PC-3 (cell line): ENCODE measurements around the gene PPP1CC. TPM values are rescaled to one million over a fixed set of nuclear protein-coding genes. Genes with fewer than 3 reads are reported as not detected.

Source experiments
- ATAC-seq: fragments of 200-7000 bp; cut with Tn5 transposase; 2 replicates; pipeline ENCODE4 v1.9.1; 2020; ENCODE audit warnings: mild to moderate bottlenecking, moderate library complexity
- BruUV-seq: library from RNA; stranded (reverse); fragments of 400-500 nt; replicated peaks from 2 replicates; lab custom pipeline; 2021; lab: Mats Ljungman, UMichigan
- CTCF ChIA-PET: fragments of 300-600 bp; sonication (Branson Sonifier 250); formaldehyde crosslinking; loops from one replicate; lab custom pipeline; 2022; ENCODE audit warnings: antibody characterized with exemption; lab: Charles Lee
- POLR2A ChIA-PET: fragments of 300-600 bp; sonication (Branson Sonifier 250); formaldehyde crosslinking; loops from one replicate; lab custom pipeline; 2022; ENCODE audit warnings: antibody characterized with exemption; ENCODE audit not compliant: unreplicated experiment; lab: Charles Lee
- DNase-seq: peaks from one replicate; pipeline ENCODE4 v3.0.0-alpha.2; 2015
- H2AFZ ChIP-seq: fragments of 300-600 bp; sonication (generic); 2 replicates; pipeline ENCODE4 v1.6.0; 2016; ENCODE audit warnings: antibody characterized with exemption, low read length
- H3F3A ChIP-seq: fragments of 300-600 bp; sonication (generic); one replicate; pipeline ENCODE4 v1.6.0; 2017; ENCODE audit warnings: antibody characterized with exemption, low read length, control low read depth, mild to moderate bottlenecking; ENCODE audit not compliant: unreplicated experiment
- H3K27ac ChIP-seq: fragments of 300-600 bp; sonication (generic); 2 replicates; pipeline ENCODE4 v1.5.1; 2016; ENCODE audit warnings: mild to moderate bottlenecking, low read length
- H3K27me3 ChIP-seq: fragments of 300-600 bp; sonication (generic); 2 replicates; pipeline ENCODE4 v1.6.1; 2016; ENCODE audit warnings: low read length, mixed read lengths
- H3K36me3 ChIP-seq: fragments of 300-600 bp; sonication (generic); 2 replicates; pipeline ENCODE4 v1.6.1; 2016; ENCODE audit warnings: low read depth, mixed run types, low read length, mixed read lengths
- H3K4me1 ChIP-seq: fragments of 300-600 bp; sonication (generic); 2 replicates; pipeline ENCODE4 v1.5.1; 2016; ENCODE audit warnings: low read length; ENCODE audit not compliant: insufficient read depth
- H3K4me2 ChIP-seq: fragments of 300-600 bp; sonication (generic); 2 replicates; pipeline ENCODE4 v1.6.0; 2016; ENCODE audit warnings: low read length
- H3K4me3 ChIP-seq: fragments of 300-600 bp; sonication (generic); 2 replicates; pipeline ENCODE4 v1.5.1; 2016; ENCODE audit warnings: mild to moderate bottlenecking, low read length, mixed read lengths
- H3K79me2 ChIP-seq: fragments of 300-600 bp; sonication (generic); 2 replicates; pipeline ENCODE4 v1.6.1; 2017; ENCODE audit warnings: low read length, mixed read lengths
- H3K9ac ChIP-seq: fragments of 300-600 bp; sonication (generic); 2 replicates; pipeline ENCODE4 v1.6.0; 2016; ENCODE audit warnings: mild to moderate bottlenecking, low read length
- H3K9me2 ChIP-seq: fragments of 300-600 bp; sonication (generic); replicated peaks from 2 replicates; pipeline ENCODE4 v1.6.1; 2016; ENCODE audit warnings: mixed run types, low read length, mixed read lengths
- H3K9me3 ChIP-seq: fragments of 300-600 bp; sonication (generic); 2 replicates; pipeline ENCODE4 v1.6.1; 2016; ENCODE audit warnings: low read length, mixed read lengths
- H4K20me1 ChIP-seq: fragments of 300-600 bp; sonication (generic); 2 replicates; pipeline ENCODE4 v1.6.1; 2016; ENCODE audit warnings: low read length, mixed read lengths
- EZH2 ChIP-seq: fragments of 300-600 bp; sonication (generic); IDR thresholded peaks from one replicate; pipeline ENCODE4 v1.6.1; 2017; ENCODE audit warnings: antibody characterized with exemption, mild to moderate bottlenecking, low read length; ENCODE audit not compliant: unreplicated experiment
- EZH2phosphoT487 ChIP-seq: fragments of 300-600 bp; sonication (generic); IDR thresholded peaks from 2 replicates; pipeline ENCODE4 v1.6.1; 2018; ENCODE audit warnings: mild to moderate bottlenecking, antibody characterized with exemption, low read length, borderline replicate concordance
- intact Hi-C: fragments of 100-400 bp; cut with micrococcal nuclease; formaldehyde crosslinking; loops from 2 replicates; pipeline ENCODE4 v1.9.0; 2023
- total RNA-seq: library from RNA; depleted of rRNA; stranded (reverse); fragments of >200 nt; gene quantifications from 2 replicates; pipeline ENCODE4 v1.2.3, GENCODE V29; 2014
- TF ChIP-seq, protein P1 (sequence below): fragments of 300-600 bp; sonication (generic); conservative IDR thresholded peaks from 2 replicates; pipeline ENCODE4 v1.5.1; 2017; ENCODE audit warnings: antibody characterized with exemption, low read depth, mild to moderate bottlenecking, low read length

PPP1CC gene
- total RNA-seq, 1 experiment from 2014 or later = 204 TPM

DNA sequence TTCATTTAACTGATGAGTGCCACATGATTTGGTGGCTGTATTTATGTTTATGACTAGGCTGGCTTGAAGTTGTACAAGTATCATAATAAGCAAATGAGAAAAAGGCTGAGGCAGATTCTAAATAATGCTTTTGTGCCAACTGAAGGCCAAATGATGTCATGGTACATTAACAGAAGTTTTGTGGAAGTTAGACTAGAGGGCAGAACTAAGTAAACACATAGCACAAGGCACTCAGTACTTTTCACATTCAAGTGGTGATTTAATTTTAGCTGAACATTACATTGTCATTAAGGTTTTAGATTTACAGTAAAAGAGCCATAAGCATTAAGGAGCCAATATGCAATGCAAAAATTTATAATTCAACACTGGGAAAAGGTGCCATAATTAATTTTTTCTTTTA lies 21.1 kb downstream of the PPP1CC start:
- H3K9me3 ChIP-seq = no peaks in the 10 kb centered on the region
- ATAC-seq = no peak
- no peaks in the 10 kb centered on the region for H3F3A ChIP-seq
- H3K36me3 ChIP-seq = peaks cover 87% of the 10 kb centered on the region
- peaks cover 14% of the 10 kb centered on the region for H3K79me2 ChIP-seq
- H3K27me3 ChIP-seq = no peaks in the 10 kb centered on the region
- no peak overlapping the region for H3K4me3 ChIP-seq
- H3K27ac ChIP-seq = no peak overlapping the region
- H4K20me1 ChIP-seq = peaks cover 31% of the 10 kb centered on the region
- no peak overlapping the region for H3K4me2 ChIP-seq
- POLR2A ChIA-PET = no interaction called here
- intact Hi-C loops = no loop called here
- H2AFZ ChIP-seq = no peak overlapping the region
- no peaks in the 10 kb centered on the region for H3K4me1 ChIP-seq
- no peak overlapping the region for H3K9ac ChIP-seq
- TF ChIP-seq EZH2 = no peak
- no peak for TF ChIP-seq EZH2phosphoT487
- H3K9me2 ChIP-seq = no peaks in the 10 kb centered on the region
- CTCF ChIA-PET = no interaction called here
- DNase-seq = no peak
- BruUV-seq = no TSS peak

DNA sequence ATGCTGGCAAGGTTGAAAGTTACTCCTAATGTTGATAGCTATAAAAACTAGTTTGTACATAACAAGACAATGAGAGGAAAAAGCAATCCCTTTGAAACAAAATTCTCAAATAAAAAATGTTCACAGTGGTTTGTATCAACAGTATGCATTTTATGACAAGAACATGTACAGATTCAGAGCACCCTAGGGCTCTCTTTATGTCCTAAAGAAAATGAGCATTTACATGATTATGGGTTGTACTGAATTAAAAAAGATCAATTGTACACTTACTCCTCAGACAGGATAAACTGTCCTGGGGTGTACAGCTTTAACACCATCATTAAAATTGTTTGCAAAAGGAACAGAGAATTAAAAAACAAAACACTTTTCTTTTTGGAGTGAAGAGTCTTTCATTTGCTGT lies 22.2 kb downstream of the PPP1CC start:
- H3K79me2 ChIP-seq = peaks cover 5% of the 10 kb centered on the region
- H3K27me3 ChIP-seq = no peaks in the 10 kb centered on the region
- H3F3A ChIP-seq = no peaks in the 10 kb centered on the region
- H3K9me3 ChIP-seq = no peaks in the 10 kb centered on the region
- ChIA-PET POLR2A (no interaction called here), CTCF (no interaction called here)
- peaks cover 77% of the 10 kb centered on the region for H3K36me3 ChIP-seq
- no TSS peak for BruUV-seq
- TF ChIP-seq EZH2phosphoT487 (no peak), EZH2 (no peak)
- TF ChIP-seq, protein P1, sequence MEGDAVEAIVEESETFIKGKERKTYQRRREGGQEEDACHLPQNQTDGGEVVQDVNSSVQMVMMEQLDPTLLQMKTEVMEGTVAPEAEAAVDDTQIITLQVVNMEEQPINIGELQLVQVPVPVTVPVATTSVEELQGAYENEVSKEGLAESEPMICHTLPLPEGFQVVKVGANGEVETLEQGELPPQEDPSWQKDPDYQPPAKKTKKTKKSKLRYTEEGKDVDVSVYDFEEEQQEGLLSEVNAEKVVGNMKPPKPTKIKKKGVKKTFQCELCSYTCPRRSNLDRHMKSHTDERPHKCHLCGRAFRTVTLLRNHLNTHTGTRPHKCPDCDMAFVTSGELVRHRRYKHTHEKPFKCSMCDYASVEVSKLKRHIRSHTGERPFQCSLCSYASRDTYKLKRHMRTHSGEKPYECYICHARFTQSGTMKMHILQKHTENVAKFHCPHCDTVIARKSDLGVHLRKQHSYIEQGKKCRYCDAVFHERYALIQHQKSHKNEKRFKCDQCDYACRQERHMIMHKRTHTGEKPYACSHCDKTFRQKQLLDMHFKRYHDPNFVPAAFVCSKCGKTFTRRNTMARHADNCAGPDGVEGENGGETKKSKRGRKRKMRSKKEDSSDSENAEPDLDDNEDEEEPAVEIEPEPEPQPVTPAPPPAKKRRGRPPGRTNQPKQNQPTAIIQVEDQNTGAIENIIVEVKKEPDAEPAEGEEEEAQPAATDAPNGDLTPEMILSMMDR = no peak
- H3K4me1 ChIP-seq = no peaks in the 10 kb centered on the region
- H3K9me2 ChIP-seq = no peaks in the 10 kb centered on the region
- H4K20me1 ChIP-seq = peaks cover 21% of the 10 kb centered on the region; the same call in 1 of the 2 replicates
- ATAC-seq (no peak), DNase-seq (no peak)
- H3K4me3 ChIP-seq = no peak overlapping the region
- intact Hi-C loops = no loop called here
- H3K9ac ChIP-seq = no peak overlapping the region
- no peak overlapping the region for H3K4me2 ChIP-seq
- H3K27ac ChIP-seq = no peak overlapping the region
- no peak overlapping the region for H2AFZ ChIP-seq

DNA sequence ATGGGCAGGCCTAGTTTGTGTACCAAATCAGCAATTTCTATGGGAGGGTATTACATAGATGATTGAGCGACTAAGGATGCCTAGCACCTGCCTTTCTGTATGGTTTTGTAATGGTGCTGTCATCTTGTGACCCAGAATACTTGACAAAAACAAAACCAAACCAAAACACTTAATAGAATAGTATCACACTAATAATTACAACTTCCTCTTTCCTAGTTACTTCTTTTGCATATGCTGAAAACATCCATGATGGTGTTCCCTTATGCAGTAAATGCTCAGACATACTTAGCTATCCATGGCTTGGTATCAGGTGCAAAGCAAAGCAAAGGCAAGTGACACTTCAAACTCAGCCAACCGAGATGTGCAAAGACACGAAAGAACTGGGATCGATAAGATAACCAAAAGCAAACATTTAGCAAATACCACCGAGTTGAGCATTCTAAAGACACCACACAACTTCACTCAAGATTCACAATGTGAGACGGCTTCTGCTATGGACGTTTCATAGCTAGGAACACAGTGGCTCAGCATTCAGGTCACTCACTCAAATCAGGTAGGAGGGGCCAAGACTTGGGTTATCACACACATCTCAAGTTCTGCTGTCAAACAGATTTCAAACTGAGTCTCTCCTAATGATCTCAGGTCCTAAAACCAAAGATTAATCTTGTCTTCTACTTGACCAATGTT lies 24.3 kb downstream of the PPP1CC start:
- H3K4me1 ChIP-seq = no peaks in the 10 kb centered on the region
- H2AFZ ChIP-seq = no peak overlapping the region
- H3K9me2 ChIP-seq = no peaks in the 10 kb centered on the region
- ATAC-seq (no peak), DNase-seq (no peak)
- H3K9me3 ChIP-seq = no peaks in the 10 kb centered on the region
- H3K9ac ChIP-seq = no peak overlapping the region
- no peak overlapping the region for H3K4me2 ChIP-seq
- ChIA-PET CTCF (no interaction called here), POLR2A (no interaction called here)
- no peaks in the 10 kb centered on the region for H3K79me2 ChIP-seq
- no peak overlapping the region for H3K4me3 ChIP-seq
- H3K27ac ChIP-seq = no peak overlapping the region
- peaks cover 16% of the 10 kb centered on the region; the same call in 1 of the 2 replicates for H4K20me1 ChIP-seq
- H3F3A ChIP-seq = no peaks in the 10 kb centered on the region
- TF ChIP-seq, protein P1 = no peak
- TF ChIP-seq EZH2 (no peak), EZH2phosphoT487 (no peak)
- intact Hi-C loops = no loop called here
- no peaks in the 10 kb centered on the region for H3K27me3 ChIP-seq
- peaks cover 59% of the 10 kb centered on the region for H3K36me3 ChIP-seq
- no TSS peak for BruUV-seq
